Keratinocyte (primary cell): Measurements from ENCODE around the gene MST1.
A peak's percentile ranks its signal among the peaks of the same experiment; 100 is the strongest.

Experiments
- CTCF ChIP-seq, 3 experiments: IDR thresholded peaks in 1 of 3; conservative IDR thresholded peaks in 1 of 3; optimal IDR thresholded peaks in 1 of 3; 2 replicates in 2 of 3; 3 replicates in 1 of 3; pipeline versions ENCODE3 to v1.5.1; 2011; ENCODE audit warnings: low read length in 3 of 3, mild to moderate bottlenecking in 3 of 3, moderate library complexity in 2 of 3, control low read depth in 1 of 3, inconsistent platforms in 1 of 3; ENCODE audit not compliant: insufficient read depth in 2 of 3; ENCODE audit errors: extremely low read depth in 1 of 3
- EZH2 ChIP-seq: IDR thresholded peaks from one replicate; pipeline ENCODE4 v1.6.1; 2012; ENCODE audit warnings: inconsistent platforms, mild to moderate bottlenecking, low read length, moderate library complexity

DNA sequence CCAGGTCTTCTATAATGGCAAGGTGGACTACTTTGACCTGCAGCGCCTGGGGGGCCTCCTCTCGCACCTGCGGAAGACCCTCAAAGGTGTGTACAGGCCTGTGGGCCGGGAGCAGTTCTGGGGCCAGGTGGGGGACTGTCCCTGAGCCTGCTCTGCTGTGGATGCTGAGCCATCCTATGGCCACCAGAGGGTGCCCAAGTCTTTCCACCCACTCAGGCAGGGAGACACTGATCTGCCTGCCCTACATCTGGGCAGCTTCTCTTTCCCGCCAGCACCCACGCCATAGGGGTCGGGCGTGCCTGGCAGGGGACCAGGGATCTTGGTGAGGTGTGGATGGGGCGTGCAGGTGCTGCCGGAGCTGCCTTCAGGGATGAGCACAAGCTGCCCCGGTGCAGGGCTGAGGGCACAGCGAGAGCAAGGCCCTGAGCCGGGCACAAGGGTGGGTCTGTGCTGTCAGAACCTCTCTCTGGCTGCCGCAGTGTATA, 14.2 kb upstream of the MST1 start:
- peak in 2 of 3 experiments; percentile 81 to 94 for TF ChIP-seq CTCF (optimal IDR thresholded peaks at IDR 0.05 in 1 of 3, IDR thresholded peaks at IDR 0.05 in 1 of 3, conservative IDR thresholded peaks at IDR 0.05 in 1 of 3; ENCODE audit: extremely low read depth in 1 of 3, insufficient read depth in 2 of 3, low read length in 3 of 3)
- no peak for TF ChIP-seq EZH2
